Measurements from ENCODE around the gene ZNF736. TPM values are rescaled to one million over a fixed set of nuclear protein-coding genes. Genes with fewer than 3 reads are reported as not detected.

The ZNF736 gene
- total RNA-seq, 1 donor from 2014 or later, result 24.1 TPM

Other genes with a start within 250 kb of the ZNF736 start
- gene ZNF735, start 106.8 kb upstream of the ZNF736 start, total RNA-seq, result not detected
- not detected for gene ZNF679, start 85.5 kb upstream of the ZNF736 start, total RNA-seq
- 29.1 TPM for gene ZNF680, start 249.1 kb downstream of the ZNF736 start, total RNA-seq

Data from tongue (tissue), 1 donor.